HG02678 (cell line): ENCODE results near the gene CFAP74.

Experiments
- ATAC-seq: cut with Tn5 transposase; IDR thresholded peaks from one replicate; pipeline ENCODE4 v1.9.1; 2021; ENCODE audit warnings: mild to moderate bottlenecking, moderate library complexity; ENCODE audit not compliant: unreplicated experiment

Gene CFAP74

DNA sequence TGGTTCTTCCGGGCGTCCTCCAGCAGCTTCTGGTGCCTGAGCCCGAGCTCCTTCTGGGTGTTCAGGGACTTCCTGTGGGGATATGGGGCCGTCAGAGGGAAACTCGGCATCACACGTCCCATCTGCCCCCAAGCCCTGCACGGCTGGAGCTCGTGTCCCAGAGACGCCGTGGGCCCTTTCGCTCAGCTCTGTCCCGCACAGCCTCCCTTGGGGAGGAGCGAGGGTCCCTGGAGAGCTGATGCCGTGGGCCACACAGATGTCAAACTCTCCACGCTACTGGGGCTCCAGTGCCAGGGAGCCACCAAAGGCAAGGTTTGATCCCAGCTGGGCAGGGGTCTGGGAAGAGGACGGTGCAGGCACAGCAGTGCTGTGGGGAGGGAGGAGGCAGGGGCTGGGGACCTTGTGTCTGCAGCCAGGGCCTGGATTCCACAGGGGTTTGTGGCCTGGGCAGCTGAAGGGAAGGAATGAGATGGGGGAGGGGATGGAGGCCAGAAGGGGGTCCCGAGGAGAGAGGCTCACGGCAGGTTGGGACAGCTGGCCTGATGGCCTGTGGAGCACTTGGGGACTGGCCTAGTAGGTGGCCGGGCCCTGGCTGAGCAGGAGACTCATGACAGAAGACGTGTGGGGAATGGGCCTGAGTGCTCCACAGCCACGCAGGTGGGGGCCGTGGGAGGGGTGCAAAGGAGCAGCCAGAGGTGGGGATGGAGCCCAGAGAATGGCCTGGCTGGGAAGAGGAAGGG is 30.4 kb downstream of the CFAP74 start:
- no peak for ATAC-seq

GRCh38 chr1:1971688-1972087 is 31.9 kb downstream of the CFAP74 start:
- no peak for ATAC-seq

DNA sequence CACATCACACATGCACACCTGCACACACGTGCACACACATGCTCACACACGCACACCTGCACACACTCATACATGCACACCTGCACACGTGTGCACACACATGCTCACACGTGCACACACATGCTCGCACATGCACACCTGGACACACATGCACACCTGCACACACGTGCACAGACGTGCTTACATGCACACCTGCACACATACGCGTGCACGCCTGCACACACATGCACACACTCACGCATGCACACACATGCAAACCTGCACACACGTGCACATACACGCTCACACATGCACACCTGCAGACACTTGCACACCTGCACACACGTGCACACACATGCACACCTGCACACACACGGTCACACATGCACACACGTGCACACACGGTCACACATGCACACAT is 32.6 kb downstream of the CFAP74 start:
- ATAC-seq, result no peak

DNA sequence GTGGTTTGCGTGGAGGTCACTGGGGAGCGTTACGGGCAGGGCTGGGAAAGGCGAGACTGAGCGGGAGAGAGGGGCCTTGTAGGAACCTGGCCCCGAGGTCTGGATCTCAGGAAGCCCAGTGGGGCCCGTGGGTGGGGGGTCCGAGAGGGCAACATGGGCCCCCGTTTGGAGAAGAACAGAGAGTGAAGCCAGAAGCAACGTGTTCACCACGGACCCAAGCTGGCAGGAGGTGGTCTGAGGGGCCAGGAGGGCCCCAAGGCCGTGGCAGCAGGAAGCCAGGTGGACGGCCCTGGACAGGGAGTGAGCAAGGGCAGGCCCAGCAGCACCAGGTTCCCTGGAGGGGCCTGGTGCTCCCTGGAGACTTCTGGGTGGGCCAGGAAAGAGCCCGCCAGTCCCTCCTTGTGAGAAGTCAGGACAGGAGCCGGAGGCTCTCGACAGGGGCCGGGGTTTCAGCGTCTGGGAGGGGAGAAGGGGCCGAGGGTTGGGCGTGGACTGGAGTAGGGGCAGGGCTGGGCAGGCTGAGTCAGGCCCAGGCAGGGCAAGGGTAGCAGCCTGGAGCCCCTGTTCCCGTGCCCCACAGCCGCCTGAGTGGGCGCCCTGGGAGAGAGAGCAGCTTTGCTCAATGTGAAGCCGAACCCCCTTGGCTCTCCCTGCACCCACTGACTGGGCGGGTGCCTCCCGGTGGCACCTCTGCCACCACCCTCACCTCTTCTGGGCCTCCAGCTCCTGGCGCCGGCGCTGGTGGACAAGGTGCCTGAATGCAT is 33.5 kb downstream of the CFAP74 start:
- ATAC-seq, result no peak

DNA sequence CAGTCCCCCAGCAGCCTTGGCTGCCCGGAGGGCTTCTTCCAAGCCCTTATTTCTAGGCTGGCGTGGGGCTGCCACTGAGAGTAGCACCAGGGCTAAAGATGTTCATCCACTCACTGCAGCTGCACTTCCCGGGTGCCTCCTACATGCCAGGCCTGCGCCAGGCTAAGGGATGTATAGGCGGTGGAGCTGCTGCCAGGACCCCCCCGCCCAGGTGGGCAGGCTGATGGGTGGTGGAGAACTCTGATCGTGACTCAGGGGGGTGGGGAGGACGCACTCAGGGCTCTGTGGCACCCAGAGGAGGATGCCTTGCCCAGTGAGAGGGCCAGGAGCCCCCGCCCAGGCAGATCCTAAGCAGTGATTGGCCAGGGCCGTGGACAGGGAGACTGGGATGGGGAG is 34.1 kb downstream of the CFAP74 start:
- ATAC-seq, result no peak

- no peak for ATAC-seq
Measured at GRCh38 chr1:1968767-1969504, 34.6 kb downstream of the CFAP74 start.

- no peak for ATAC-seq
Measured at GRCh38 chr1:1967879-1968278, 35.7 kb downstream of the CFAP74 start.

DNA sequence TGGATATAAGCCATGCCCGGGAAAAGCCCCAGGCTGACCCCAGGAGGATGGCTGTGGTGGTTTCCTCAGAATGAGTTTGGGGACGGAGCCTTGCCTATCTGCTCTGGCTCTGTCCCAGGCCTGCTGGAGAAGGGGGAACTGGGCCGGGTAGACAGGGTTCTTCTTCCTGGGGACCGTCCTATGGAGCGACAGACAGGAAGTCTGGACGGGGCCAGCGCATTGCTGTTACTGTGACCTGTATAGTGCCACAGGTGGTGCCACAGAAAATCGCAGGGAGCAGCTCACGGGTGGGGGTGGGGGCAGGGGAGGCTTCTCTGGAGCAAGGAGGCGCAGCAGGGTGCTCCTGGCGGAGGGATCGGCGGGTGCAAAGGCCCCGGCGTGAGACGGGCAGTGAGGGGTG is 36.4 kb downstream of the CFAP74 start:
- no peak for ATAC-seq

DNA sequence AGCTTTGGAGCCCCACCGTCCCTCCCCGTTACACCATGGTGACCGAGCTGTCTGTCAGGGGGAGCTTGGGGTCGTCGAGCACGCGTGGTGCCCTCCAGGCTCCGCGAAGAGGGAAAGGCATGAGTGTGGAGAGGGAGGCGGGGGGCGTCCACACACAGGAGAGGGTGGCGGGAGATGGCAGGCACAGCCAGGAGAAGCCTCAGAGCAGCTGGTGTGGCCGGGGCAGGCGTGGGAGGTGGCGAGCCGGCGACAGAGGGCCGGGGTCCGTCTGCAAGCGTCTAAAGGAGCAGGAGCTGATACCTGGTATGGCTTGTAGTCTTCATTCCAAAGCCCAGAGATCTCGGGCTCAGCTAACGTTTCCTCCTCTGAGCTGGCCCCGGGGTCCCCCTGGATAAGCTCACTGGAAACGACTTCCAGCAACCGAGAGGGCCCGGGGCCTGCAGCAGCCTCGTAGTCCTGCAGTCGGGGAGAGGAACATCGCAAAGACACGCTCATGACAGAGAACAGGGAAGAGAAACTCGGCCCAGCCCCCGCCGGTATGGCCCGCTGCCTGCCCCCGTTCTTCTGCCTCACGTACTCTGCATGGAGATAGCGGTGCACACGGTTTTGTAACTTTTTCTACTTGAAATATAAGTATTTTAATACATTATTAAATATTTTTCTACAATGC is 37.4 kb downstream of the CFAP74 start:
- ATAC-seq, result no peak

DNA sequence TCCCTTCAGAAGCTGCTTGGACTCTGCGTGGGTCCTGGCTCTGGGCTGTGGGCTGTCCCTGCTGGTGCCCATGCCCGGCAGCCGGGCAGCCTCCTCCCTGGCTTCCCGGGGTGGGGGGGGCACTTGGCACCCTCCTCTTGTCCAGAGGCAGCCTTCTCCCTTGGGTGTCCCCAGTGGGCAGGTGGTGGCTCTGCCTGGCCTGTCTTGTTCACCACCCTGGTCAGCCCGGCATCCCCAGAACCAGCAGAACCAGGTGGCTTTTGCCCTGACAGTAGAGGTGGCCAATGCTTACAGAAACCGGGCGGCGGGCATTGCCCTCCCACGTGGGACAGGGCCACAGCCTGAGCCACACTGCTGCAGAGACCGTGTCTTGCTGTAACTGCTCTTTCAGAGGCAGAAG is 38.0 kb downstream of the CFAP74 start:
- ATAC-seq, result no peak

GRCh38 chr1:1964811-1965210 is 38.8 kb downstream of the CFAP74 start:
- ATAC-seq, result no peak

GRCh38 chr1:1963570-1963969 is 40.0 kb downstream of the CFAP74 start:
- ATAC-seq, result no peak

- no peak for ATAC-seq
Measured at GRCh38 chr1:1962752-1963151, 40.8 kb downstream of the CFAP74 start.

- no peak for ATAC-seq
Measured at GRCh38 chr1:1960480-1961196, 42.9 kb downstream of the CFAP74 start.

DNA sequence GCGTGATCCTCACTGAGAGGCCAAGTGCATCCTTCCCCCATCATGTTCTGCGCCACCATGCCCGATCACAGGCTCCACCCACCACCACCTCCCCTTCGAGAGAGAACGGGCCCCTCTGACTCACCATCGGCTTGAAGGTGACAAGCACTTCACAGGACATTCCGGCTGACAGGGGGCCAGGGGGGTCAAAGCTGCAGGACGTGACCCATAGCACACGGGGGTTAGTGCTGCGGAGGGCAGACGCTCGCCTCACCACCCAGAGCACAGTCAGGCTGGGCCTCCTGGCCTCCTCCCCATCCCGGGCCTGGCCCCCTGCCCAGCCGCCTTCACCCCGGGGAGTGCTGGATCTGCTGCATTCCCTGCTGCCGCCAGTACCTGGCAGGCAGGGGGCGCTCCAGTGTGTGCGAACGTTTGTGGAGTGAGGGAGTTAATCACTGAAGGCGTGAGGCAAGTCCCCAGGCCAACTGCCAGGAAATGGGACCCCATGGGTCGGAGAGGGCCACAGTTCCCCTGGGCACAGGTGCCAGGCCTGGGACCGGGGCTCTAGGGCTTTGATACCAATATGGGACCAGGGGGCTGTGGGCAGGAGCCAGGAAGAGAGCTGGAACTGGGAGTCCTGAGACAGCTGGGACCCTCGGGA is 43.6 kb downstream of the CFAP74 start:
- no peak for ATAC-seq

DNA sequence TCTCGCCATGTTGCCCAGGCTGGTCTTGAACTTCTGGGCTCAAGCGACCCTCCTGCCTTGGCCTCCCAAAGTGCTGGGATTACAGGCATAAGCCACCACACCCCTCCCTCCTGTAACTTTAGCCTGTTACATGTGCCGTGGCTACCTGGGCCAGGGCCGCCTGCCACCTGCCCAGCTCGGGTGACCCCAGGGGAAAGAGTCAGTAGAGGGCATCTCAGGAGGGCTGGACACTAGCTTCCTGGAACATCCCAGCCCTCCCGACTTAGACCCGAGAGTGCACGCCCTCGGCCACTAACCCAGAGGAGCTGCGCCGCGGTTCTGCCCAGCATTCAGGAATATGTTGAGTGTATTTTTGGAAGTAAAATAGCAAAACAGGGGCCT is 44.1 kb downstream of the CFAP74 start:
- ATAC-seq, result no peak

DNA sequence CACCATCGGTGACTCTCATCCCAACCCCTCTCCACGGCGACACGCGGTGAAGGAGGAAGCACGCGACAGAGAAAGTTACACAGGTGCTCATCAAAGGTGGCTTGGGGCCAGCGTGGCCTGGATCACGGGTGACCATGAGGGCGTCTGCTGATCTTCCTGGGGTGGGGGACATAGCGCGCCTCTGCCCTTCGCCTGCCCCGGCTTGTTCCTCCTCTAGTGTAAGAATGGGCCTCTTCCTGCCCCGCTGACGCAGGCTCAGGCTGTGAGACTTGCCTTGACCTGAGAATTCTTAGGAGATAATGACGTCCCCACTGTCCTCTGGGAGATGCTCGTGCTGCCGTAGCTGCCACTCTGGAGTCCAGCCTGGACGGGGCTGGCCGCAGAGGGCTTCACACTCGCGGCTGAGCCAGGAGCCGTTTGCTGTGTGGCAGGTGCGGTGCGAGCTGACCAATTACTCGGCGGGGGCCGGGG is 45.5 kb downstream of the CFAP74 start:
- ATAC-seq, result no peak

DNA sequence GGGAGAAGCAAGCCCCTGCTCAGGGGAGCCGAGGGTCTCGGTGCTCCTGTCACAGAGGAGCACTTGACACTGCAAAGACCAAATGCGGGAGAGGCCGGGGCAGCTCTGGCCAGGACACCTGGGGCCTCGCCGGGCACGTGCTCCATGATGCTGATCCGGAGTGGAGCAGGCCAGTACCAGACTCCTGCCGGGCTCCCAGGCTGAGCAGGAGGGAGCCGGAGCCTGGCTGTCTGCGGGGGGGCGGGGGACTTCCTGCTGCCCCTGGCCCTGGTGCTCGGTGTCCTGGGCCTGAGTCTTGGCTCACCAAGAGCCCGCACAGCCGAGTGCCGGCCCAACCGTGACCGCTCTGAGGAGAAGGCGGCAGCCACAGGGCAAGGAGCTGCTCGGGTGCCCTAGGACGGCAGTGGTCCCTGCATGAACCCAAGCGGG is 46.0 kb downstream of the CFAP74 start:
- no peak for ATAC-seq

DNA sequence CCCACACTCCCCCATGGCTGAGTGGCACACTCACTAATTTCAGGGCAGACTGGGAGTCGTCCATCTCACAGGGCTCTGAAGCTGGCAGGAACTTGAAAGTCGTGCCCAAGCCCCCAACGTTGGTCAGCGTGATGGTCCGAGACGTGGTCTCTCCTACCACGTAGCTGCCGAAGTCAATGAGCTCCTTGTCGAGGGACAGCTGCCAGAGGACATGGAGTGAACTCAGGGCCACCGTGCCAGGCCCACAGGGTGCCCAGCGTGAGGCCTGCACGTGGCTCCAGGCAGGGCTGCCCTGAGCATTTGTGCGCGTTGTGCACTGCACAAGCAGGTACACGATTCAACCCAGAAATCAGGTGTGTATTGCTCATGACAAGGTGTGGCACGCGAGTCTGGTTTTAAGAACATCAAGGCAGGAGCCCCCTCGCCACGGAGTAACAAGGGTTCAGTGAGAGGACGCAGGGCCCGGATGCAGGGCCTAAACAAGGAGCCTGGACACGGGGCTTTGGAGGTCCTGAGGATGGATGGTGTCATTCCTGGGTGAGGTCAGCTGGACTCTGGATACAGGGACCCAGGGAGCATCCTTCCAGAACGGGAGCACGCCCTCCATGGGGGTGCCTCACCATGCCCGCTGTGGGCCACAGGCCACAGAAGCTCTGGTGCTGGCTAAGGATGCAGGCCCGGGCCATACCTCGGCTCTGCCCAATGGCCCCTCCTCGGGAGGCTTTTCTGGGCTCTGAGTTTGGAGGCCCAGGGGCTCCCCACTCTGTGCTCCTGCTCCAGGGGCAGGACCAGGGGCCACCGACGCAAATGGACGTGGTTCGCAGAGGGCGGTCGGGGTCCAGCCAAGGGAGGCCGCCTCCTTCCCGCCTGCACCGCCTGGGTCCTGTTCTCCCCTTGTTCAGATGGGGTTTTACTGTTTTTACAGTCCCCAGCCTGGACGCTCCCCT is 46.7 kb downstream of the CFAP74 start:
- no peak for ATAC-seq
